Ovary (tissue), 3 donors: ENCODE data around the gene SYT2.
"Not testable (repeated sequence)": the region's sequence is repeated elsewhere in the genome, so short reads cannot be mapped to it uniquely, and the experiment has no call there.

Experiments
- CTCF ChIP-seq, 3 donors: fragments of 450-650 bp in 2 of 3; fragments of 200-600 bp in 1 of 3; IDR thresholded peaks; one replicate each; pipeline versions ENCODE4 v1.5.1 to v1.8.0; 2016 to 2022; ENCODE audit warnings: antibody characterized with exemption in 3 of 3, mild to moderate bottlenecking in 1 of 3
- EP300 ChIP-seq: sonication (generic); formaldehyde crosslinking; IDR thresholded peaks from one replicate; pipeline ENCODE4 v1.6.1; 2017; ENCODE audit warnings: antibody characterized with exemption
- POLR2A ChIP-seq: fragments of 450-650 bp; IDR thresholded peaks from one replicate; pipeline ENCODE4 v1.6.1; 2017; ENCODE audit warnings: antibody characterized with exemption, mild to moderate bottlenecking, moderate library complexity
- donor health status: DM: no; HTN: no; CAD: no.

GRCh38 chr1:202614363-202615207 lies 95.7 kb downstream of the SYT2 start:
- not testable (repeated sequence) for TF ChIP-seq CTCF (IDR thresholded peaks at IDR 0.05); POLR2A; EP300
